Ishikawa (cell line): ENCODE results near the gene NRG3.

Experiments
- CEBPB ChIP-seq: IDR thresholded peaks from 2 replicates; pipeline ENCODE4 v1.6.1; 2012
- CREB1 ChIP-seq: IDR thresholded peaks from 2 replicates; pipeline ENCODE4 v1.6.1; 2012; ENCODE audit warnings: low read depth
- EGR1 ChIP-seq: IDR thresholded peaks from 2 replicates; pipeline ENCODE4 v1.6.1; 2012
- EP300 ChIP-seq: IDR thresholded peaks from 2 replicates; pipeline ENCODE4 v1.6.1; 2012; ENCODE audit warnings: borderline replicate concordance
- FOXM1 ChIP-seq: IDR thresholded peaks from 2 replicates; pipeline ENCODE4 v1.6.1; 2012; ENCODE audit warnings: low read depth, borderline replicate concordance
- MAX ChIP-seq: IDR thresholded peaks from 2 replicates; pipeline ENCODE4 v1.6.1; 2012
- NFIC ChIP-seq: IDR thresholded peaks from 2 replicates; pipeline ENCODE4 v1.6.1; 2012
- RAD21 ChIP-seq: IDR thresholded peaks from 2 replicates; pipeline ENCODE4 v1.6.1; 2012; ENCODE audit warnings: low read depth
- REST ChIP-seq: IDR thresholded peaks from 2 replicates; pipeline ENCODE4 v1.6.1; 2012; ENCODE audit warnings: low read depth, mild to moderate bottlenecking
- TAF1 ChIP-seq: IDR thresholded peaks from 2 replicates; pipeline ENCODE4 v1.6.1; 2012; ENCODE audit warnings: low read depth, mild to moderate bottlenecking
- TCF12 ChIP-seq: IDR thresholded peaks from 2 replicates; pipeline ENCODE4 v1.6.1; 2012; ENCODE audit warnings: low read depth
- TEAD4 ChIP-seq: IDR thresholded peaks from 2 replicates; pipeline ENCODE4 v1.6.1; 2012
- USF1 ChIP-seq: IDR thresholded peaks from 2 replicates; pipeline ENCODE4 v1.6.1; 2012
- YY1 ChIP-seq: IDR thresholded peaks from 2 replicates; pipeline ENCODE4 v1.6.1; 2012; ENCODE audit warnings: low read depth
- ZBTB7A ChIP-seq: IDR thresholded peaks from 2 replicates; pipeline ENCODE4 v1.6.1; 2012; ENCODE audit warnings: low read depth

Gene NRG3

GRCh38 chr10:81874875-81875466 is at the start of gene NRG3:
Gene NRG3, plus strand, starts transcription at chr10:81875194.
- no peak for TF ChIP-seq MAX
- no peak for TF ChIP-seq REST
- TF ChIP-seq EP300 = no peak
- no peak for TF ChIP-seq ZBTB7A
- no peak for TF ChIP-seq YY1
- no peak for TF ChIP-seq TCF12
- no peak for TF ChIP-seq EGR1
- no peak for TF ChIP-seq NFIC
- TF ChIP-seq CEBPB = no peak
- no peak for TF ChIP-seq TAF1
- no peak for TF ChIP-seq FOXM1
- TF ChIP-seq CREB1 = no peak
- no peak for TF ChIP-seq USF1

GRCh38 chr10:81828251-81828650 is 46.7 kb upstream of the NRG3 start:
- no peak for TF ChIP-seq EGR1
- TF ChIP-seq TCF12 = no peak

- TF ChIP-seq NFIC (no peak), ZBTB7A (no peak), CEBPB (no peak), EGR1 (no peak), TCF12 (no peak), USF1 (no peak), YY1 (no peak), REST (no peak), TEAD4 (no peak), CREB1 (no peak), FOXM1 (no peak), RAD21 (no peak), MAX (no peak), TAF1 (no peak), EP300 (no peak)
Measured at GRCh38 chr10:81831060-81831459, 43.9 kb upstream of the NRG3 start.

- TF ChIP-seq CEBPB = no peak
- no peak for TF ChIP-seq YY1
- no peak for TF ChIP-seq USF1
- TF ChIP-seq REST = no peak
- no peak for TF ChIP-seq FOXM1
- TF ChIP-seq RAD21 = no peak
- TF ChIP-seq TEAD4 = no peak
- no peak for TF ChIP-seq TCF12
Measured at GRCh38 chr10:81838950-81839349, 36.0 kb upstream of the NRG3 start.
